T follicular helper cell (primary cell): ENCODE data around the gene LGALS16.
"Not testable (repeated sequence)": the region's sequence is repeated elsewhere in the genome, so short reads cannot be mapped to it uniquely, and the experiment has no call there.

ENCODE experiments used
- DNase-seq: peaks from one replicate; pipeline ENCODE4 v3.0.0-alpha.2; 2020; ENCODE audit warnings: low read depth

Gene LGALS16

GRCh38 chr19:39677961-39678889 lies 22.5 kb downstream of the LGALS16 start:
- DNase-seq, result no peak

GRCh38 chr19:39679056-39679790 lies 23.5 kb downstream of the LGALS16 start:
- no peak for DNase-seq

GRCh38 chr19:39679791-39680168 lies 24.1 kb downstream of the LGALS16 start:
- DNase-seq, result no peak

GRCh38 chr19:39680593-39680992 lies 24.9 kb downstream of the LGALS16 start:
- no peak for DNase-seq

- DNase-seq, result no peak
Observed at GRCh38 chr19:39681416-39681815, 25.7 kb downstream of the LGALS16 start.

- no peak for DNase-seq
Observed at GRCh38 chr19:39684267-39684666, 28.6 kb downstream of the LGALS16 start.

GRCh38 chr19:39686739-39687138 lies 31.0 kb downstream of the LGALS16 start:
- no peak for DNase-seq

- DNase-seq, result not testable (repeated sequence)
Observed at GRCh38 chr19:39688637-39689036, 32.9 kb downstream of the LGALS16 start.

GRCh38 chr19:39692166-39692565 lies 36.5 kb downstream of the LGALS16 start:
- no peak for DNase-seq

- no peak for DNase-seq
Observed at GRCh38 chr19:39692822-39693221, 37.1 kb downstream of the LGALS16 start.

- no peak for DNase-seq
Observed at GRCh38 chr19:39695759-39696158, 40.0 kb downstream of the LGALS16 start.

- no peak for DNase-seq
Observed at GRCh38 chr19:39696387-39696786, 40.7 kb downstream of the LGALS16 start.

GRCh38 chr19:39698535-39698934 lies 42.8 kb downstream of the LGALS16 start:
- no peak for DNase-seq

GRCh38 chr19:39701291-39701690 lies 45.6 kb downstream of the LGALS16 start:
- DNase-seq, result no peak

GRCh38 chr19:39704181-39705044 lies 48.7 kb downstream of the LGALS16 start, which contains the start of gene LGALS14:
Gene LGALS14, plus strand, starts transcription at chr19:39704481. Its CDS starts 48 bp downstream, at chr19:39704529.
- DNase-seq, result no peak

- DNase-seq, result no peak
Observed at GRCh38 chr19:39705578-39706188, 50.0 kb downstream of the LGALS16 start.

GRCh38 chr19:39708594-39708993 lies 52.9 kb downstream of the LGALS16 start:
- no peak for DNase-seq

GRCh38 chr19:39709026-39709872 lies 53.5 kb downstream of the LGALS16 start:
- DNase-seq, result no peak
